ENCODE results near the gene WNK2.

WNK2 gene

DNA sequence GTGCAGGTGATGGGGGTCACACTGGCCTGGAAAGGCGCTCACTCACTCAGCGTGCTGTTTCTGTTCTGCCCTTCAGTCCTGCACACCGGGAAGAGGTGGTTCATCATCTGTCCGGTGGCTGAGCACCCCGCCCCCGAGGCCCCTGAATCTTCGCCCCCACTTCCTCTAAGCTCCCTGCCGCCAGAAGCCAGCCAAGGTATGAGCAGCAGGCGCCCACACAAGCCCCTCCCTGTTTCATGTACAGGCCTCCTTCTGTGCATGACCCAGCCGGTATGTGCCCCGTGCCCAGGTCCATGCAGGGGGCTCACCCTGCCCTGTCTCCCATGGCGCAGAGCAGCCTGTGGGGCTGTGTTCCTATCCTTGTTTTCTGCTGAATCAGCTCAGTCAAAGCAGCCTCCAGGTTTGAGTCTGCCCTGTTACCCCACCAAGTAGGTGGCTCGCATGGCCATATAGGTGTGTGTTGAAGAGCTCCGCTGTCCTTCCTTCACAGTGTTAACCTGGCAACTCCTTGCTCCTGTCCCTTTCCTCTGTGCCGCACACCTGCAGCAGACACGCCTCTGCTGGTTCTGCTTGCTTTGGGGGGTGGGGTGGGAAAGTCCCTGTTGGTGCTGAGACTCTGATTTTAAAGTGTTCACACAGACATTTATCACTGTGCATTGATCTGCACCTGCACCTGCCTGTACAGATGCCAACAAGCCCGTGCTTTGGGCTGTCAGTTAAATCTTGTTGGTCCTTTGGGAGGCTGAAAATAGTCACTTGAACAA, 84.8 kb downstream of the WNK2 start:
- peak; percentile 23 for DNase-seq

DNA sequence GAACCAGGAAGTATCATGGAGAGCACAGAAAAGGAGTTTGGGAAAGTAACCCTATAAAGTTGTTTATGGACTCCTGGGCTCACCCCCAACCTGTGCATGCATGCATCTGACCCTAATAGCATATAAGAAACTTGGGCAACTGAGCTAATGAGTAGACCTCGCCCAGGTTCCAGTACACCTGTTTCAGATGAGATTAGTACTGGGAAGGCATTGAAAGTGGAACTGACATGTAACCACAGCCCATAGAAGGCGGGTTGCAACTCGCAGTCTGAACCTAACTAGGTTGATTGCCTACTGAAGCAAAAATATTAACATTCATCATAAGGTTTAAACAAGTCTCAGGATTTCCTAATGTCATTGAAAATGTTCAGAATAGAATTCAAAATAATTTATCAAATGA, 87.0 kb downstream of the WNK2 start:
- no peak for DNase-seq

DNA sequence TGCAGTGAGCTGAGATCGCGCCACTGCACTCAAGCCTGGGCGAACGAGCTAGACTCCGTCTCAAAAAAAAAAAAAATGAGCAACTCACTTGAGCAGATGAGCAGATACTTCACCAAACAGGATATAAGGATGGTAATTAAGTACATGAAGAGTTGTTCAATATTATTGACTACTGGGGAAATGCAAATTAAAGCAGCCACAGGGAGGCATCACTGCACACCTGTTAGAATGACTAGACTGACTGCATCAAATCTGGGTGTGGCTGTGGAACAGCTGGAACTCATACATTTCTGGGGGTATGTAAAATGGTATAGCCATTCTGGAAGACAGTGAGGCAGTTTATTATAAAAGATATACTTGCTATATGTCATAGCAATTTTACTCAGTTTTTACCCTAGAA, 93.0 kb downstream of the WNK2 start:
- no peak for DNase-seq

DNA sequence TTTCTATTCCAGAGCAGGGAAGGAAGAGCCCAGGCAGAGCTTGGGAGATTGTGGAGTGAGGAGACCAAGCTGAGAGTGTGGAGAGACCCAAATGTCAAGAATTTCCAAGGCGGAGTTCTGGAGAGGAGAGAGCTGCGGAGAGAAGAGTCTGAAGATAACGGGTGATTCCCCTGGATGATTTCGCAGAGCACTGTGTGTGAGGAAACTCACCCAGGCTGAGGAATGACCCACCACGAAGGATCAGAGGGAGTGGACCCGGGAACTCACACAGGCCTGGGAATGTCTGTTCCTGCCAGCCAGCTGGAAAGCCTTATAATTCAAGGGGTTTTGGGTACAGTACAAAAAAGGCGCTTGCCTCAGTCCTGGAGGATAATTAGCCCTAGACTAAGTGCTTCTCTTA, 94.2 kb downstream of the WNK2 start:
- DNase-seq, result no peak

DNA sequence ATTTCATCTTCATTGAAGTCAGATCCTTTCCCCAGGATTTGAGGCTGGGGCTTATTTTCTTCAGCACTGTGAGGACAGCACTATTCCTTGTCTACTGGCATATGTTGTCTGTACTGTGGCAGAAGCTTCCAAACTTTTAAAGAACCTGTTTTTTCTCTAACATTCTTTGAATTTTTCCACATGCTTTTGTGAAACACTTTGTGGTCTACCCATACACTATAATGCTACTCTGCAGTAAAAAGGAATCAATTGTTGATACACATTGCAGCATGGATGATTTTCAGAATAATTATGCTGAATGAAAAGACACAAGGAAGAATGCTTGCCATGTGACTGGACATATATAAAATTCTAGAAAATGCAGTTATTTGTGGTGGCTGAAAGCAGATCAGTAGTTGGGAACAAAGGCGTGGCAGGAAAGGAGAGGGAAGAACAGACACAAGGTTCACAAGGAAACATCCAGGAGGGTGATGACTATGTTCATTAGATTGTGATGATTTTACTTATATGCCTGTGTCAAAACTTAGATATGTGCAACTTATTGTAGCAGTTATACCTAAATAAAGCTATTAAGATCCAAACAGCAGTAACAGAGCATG, 96.8 kb downstream of the WNK2 start:
- DNase-seq, result no peak

DNA sequence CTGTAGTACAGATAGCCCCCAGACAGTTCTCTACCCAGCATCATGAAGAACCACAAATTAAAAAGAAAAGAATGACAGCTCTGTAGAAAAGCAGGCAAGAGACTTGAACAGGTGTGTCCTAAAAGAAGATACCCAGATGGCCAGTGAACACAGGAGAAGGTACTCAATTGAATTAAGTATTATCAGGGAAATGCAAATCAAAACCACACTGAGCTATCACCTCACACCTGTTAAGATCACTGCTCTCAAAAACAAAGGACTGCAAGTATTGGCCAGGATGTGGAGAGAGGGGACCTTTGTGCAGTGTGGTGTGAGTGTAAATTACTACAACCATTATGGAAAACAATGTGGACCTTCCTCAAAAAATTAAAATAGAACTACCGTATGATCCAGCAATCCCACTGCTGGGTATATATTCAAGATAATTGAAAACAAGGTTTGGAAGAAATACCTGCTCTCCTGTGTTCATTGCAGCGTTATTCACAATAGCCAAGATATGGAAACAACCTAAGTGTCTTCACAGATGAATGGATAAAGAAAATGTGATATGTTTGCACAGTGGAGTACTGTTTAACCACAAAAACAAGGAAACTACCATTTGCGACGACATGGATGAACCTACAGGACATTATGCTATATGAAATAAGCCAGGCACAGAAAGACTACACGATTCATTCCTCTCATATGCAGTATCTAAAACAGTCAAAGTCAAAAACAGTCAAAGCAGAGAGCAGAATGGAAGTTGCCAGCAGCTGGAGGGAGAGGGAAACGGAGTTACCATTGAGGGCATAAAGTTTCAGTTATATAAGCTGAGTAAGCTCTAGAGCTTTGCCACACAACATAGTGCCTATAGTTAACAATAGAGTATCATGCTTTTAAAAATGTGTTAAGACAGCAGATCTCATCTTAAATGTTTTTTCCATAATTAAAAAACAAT, 102.6 kb downstream of the WNK2 start:
- DNase-seq, result no peak

DNA sequence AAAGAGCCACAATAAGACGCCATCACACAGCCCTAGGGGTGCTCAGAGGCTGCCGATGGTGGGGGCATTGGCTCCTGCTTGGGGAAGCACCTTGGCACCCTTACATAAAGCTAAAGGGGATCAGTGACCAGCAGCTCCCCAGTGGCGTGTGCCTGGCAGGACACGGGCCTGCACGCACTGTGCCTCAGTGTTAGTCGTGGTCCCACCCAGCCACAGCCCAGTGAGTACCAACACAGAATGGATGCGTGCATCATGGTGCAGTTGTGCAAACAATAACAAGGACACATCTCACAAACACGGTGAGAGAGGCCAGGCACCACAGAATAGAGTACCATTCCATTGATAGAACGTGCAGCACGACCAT, 103.2 kb downstream of the WNK2 start:
- no peak for DNase-seq

DNA sequence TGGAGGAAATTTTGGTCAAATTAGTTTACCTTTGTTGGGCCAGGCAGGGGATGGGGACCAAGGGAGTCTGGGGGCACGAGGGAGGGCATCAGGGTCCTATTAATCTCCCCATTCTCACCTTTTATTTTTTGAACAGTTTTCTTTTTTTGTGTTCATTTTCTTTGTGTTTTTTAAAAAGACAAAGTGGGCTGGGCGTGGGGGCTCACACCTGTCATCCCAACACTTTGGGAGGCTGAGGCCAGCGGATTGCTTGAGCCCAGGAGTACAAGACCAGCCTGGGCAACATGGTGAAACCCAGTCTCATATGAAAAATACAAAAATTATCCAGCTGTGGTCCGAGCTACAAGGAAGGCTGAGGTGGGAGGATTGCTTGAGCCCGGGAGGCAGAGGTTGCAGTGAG, 103.7 kb downstream of the WNK2 start:
- no peak for DNase-seq

DNA sequence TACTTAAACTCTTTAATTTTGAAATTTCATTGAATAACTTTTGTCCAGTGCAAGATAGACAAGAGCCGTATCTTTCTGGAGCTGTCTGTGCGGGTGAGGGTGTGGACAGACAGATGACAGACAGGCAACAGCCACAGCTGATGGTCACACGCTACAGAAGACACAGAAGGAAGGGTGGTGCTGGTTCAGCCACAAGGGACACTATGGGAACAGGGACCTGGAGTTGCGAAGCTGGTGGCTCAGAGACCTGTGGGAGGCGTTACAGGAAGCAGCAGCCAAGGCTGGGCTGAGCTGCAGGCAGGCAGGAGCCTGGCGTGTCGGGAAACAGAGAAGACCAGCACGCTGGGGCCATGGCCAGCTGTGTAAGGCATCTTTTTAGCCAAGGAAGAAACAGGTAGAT, 104.4 kb downstream of the WNK2 start:
- no peak for DNase-seq

DNA sequence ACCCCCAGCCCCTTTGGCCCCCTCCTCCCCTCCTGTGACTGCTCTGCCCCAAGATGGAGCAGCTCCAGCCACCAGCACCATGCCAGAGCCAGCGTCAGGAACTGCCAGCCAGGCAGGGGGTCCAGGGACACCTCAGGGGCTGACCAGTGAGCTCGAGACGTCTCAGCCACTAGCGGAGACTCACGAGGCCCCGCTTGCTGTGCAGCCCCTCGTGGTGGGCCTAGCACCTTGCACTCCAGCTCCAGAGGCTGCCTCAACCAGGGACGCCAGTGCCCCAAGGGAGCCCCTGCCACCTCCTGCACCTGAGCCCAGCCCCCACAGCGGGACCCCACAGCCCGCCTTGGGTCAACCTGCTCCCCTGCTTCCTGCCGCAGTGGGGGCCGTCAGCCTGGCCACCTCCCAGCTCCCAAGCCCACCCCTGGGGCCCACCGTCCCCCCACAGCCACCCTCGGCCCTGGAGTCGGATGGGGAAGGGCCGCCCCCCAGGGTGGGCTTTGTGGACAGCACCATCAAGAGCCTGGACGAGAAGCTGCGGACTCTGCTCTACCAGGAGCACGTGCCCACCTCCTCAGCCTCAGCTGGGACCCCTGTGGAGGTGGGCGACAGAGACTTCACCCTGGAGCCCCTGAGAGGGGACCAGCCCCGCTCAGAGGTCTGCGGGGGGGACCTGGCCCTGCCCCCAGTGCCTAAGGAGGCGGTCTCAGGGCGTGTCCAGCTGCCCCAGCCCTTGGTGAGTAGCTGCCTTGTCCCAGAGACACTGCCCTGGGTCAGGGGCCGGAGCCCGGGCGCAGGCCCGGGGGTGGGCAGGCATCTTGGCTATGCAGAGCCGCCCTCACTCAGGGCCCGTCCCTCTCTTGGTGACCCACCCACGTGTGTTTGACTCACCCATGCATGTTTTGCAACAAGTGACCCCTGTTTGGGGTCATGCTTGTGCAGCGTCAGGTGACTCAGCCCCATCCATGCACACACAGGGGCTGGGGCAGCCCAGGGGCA, 105.2 kb downstream of the WNK2 start:
- DNase-seq, result no peak

DNA sequence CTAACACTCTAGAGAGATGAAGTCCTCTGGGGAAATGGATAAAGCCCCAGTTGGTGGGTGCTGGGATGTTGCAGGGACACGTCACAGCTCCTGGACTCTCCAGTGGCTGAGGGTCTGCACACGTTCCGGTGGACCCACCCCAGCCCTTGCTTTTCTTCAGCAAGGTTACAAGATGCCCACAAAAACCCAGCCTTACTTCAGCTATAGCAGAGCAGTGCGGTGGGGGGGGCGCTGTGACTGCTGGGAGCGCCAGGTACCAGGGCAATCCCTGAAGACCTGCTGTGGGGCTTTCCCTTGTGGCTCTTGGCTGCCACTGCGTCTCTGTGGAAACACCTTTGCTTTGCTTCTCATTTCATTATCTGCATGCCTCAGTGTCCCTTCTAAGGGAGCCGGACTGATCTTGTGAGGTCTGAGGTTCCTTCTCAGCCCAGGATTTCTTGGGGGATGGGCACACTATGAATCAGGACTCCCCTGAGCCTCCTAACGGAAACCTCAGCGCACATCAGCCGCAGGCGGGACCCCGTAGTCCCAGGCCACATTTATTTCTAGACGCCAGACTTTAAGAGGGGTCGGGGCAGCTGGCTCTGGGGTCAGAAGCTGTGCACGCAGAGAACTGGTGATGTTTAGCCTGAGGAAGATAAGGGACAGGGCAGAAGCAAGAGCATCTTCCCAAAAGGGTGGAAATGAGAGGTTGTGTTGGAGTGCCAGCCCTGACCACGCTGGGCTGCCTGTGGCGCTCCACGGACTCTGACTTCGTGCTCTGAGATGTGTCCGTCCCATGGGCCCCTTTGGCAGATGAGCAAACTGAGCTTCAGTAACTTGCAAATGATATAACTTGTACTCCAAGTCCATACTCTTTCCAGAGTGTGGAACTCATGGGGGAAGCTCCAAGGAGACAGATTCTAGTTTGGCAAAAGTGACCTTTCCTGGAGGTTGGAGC, 106.8 kb downstream of the WNK2 start:
- no peak for DNase-seq

DNA sequence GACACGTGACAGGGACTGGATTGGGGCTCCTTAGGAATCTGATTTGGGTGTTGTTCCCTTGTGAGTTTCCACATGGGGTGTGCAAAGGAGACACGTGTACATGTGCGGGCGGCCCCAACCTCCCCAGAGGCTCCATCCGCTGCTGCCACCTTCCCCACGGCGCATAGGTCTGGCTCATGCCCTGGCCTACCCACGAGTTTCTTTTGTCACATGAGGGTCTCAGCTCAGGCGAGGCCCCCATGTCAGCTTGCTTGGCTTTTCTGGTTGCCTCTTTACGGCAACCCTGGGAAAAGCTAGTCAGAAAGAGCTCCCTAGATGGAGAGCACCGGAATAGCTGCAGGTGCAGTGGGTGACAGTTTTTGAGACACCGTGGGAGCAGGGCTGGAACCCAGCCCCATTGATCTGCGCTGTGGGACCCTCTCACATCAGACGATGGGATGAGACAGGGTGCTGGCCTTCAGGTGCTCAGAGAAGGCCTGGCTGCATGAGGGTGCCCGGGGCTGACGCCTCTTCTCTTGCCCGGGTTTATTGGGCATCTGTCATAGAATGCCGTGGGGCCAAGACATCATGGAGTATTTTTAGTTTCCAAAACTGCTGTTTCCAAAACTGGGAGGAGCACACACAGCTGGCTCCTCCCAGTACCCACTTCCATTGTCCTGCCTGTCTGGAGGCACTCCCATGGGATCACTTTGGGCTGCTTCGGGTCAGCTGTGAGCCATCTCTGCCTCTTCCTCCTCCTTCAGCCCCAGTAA, 107.8 kb downstream of the WNK2 start:
- no peak for DNase-seq

DNA sequence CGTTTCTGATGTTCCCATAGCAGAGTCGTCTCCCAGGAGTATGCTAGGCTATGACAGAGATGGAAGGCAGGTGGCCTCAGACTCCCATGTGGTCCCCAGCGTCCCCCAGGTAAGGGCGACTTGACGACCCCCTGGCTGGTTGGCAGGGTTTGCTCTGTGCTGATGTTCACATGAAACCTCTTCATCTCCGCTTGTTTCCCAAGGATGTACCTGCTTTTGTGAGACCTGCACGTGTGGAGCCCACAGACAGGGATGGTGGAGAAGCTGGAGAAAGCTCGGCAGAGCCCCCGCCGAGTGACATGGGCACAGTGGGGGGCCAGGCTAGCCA, 108.3 kb downstream of the WNK2 start:
- no peak for DNase-seq

DNA sequence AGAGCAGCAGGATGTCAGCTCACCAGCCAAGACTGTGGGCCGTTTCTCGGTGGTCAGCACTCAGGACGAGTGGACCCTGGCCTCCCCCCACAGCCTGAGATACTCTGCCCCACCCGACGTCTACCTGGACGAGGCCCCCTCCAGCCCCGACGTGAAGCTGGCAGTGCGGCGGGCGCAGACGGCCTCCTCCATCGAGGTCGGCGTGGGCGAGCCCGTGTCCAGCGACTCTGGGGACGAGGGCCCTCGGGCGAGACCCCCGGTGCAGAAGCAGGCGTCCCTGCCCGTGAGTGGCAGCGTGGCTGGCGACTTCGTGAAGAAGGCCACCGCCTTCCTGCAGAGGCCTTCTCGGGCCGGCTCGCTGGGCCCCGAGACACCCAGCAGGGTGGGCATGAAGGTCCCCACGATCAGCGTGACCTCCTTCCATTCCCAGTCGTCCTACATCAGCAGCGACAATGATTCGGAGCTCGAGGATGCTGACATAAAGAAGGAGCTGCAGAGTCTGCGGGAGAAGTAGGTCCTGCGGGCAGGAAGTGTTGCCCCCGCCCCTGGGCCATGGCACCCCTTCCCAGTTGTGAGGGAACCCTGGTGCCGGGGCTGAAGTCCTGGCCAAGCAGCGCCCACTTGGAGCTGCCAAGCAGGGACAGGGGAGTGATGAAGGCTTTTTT, 108.9 kb downstream of the WNK2 start:
- DNase-seq, result no peak

DNA sequence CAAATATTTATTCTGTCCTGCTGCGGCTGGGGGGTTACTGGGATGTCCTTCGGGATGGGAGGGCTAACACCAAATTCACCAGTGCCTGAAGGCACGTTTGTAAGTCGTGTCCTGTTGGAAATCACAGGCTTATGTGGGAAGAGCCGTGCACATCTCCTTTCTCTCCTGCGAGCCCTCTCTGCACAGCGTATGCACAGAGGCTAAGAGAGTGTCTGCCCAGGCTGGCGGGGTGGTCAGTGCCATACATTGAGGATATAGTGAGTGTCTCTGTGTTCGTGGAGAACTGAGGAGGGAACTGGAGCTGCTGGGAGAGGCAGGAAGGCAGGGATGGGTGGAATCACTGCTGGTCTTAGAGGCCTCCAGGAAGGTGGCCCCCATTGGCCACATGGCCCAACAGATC, 110.1 kb downstream of the WNK2 start:
- DNase-seq, result no peak

DNA sequence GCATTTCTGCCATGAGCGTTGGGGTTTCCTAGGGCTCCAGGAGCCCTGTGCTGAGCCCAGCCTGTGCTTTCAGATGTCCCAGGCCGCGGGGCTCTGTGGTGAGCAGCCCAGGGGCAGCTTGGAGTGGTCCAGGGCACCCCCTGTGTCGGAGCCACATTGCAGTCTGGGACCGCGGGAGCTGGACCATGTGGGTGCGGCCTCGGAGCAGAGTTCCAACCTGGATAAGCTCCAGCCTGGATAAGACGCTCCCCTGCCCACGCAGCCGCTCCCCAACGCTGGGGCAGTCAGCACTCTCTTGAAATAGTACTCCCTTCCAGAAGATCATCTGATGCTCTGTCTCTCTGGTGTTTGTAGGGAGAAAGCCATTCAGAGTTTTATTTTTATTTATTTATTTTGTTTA, 111.1 kb downstream of the WNK2 start:
- no peak for DNase-seq

DNA sequence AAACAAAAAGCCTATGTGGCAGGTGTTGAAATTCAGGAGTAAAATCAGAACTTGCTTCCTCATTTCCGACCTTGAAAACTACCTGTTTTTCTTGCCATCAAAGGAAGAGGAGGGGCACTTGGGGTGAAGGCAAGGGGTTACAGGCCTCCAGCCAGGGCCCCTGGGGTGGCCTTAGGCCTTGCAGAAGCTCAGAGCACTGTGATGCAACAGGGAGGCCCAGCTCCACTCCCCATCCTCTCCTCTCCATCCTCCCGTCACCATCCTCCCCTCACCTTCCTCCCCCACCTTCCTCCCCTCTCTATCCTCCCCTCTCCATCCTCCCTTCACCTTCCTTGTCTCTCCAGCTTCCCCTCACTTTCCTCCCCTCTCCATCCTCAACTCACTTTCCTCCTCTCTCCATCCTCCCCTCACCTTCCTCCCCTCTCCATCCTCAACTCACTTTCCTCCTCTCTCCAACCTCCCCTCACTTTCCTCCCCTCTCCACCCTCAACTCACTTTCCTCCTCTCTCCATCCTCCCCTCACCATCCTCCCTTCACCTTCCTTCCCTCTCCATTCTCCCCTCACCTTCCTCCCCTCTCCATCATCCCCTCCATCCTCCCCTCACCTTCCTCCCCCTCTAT, 111.6 kb downstream of the WNK2 start:
- no peak for DNase-seq

DNA sequence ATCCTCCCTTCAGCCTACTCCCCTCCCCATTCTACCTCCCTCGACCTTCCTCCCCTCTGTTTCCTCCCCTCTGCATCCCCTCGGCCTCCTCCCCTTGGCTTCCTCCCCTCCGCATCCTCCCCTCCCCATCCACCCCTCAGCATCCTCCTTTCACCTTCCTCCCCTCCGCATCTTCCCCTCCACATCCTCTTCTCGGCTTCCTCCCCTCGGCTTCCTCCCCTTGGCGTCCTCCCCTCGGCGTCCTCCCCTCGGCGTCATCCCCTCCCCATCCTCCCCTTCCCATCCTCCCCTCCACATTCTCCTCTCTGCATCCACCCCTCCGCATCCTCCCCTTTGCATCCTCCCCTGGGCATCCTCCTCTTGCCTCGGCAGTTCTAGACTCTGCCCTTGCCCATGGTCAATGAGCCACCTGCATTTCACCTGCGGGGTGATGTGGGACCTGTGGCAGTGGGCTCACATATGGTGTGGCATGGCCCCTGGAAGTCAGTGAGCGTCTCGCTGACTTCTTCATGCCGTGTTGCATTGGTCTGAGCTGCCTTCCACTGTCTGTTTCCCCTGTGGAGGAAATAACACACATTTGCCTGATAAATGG, 113.0 kb downstream of the WNK2 start:
- DNase-seq, result no peak
